GM18909 (cell line): Measurements from ENCODE around the gene WFIKKN1.
"Not testable (repeated sequence)": the region's sequence is repeated elsewhere in the genome, so short reads cannot be mapped to it uniquely, and the experiment has no call there.

Experiments used
- ATAC-seq: cut with Tn5 transposase; IDR thresholded peaks from one replicate; pipeline ENCODE4 v1.9.1; 2021; ENCODE audit warnings: mild to moderate bottlenecking; ENCODE audit not compliant: unreplicated experiment, poor library complexity

The WFIKKN1 gene

DNA sequence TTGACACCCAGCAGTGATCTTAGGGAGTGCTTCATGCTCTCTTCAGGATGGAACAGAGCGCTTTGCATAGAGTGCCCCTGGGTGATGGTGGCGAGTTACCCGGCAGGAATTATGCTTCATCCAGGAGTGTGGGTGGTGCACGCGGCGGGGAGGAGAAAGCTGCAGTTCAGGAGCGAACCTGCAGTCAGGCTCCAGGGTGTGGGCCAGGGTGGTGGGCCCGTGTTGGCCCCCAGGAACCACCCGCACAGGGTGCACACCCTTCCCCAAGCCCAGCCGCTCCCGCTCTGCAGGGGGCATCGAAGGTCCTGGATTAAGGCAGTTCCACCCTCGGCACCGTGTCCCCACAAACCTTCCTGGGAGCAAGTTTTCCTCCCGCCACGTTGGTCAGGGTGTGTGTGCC lies 37.0 kb upstream of the WFIKKN1 start:
- no peak for ATAC-seq

DNA sequence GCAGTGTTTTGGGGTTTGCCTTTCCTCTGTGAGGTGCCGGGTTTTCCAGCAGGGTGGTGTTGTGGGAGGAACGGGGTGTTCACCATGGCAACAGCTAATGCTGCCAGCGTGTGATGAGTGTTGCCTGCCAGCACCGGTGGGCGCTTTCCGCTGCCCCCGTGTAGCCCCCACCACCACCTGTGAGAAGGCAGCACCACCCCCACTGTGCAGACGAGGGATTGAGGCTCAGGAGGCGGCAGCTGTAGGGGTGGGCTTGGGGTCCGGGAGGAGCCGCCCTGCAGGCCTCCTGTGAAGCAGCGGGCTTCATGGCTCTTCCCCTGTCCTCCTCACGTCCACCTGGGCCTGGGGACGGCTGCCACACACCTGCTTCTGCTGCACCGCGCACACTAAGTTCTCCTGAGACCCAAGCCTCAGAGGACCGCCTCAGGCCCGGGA lies 35.7 kb upstream of the WFIKKN1 start:
- ATAC-seq = no peak

DNA sequence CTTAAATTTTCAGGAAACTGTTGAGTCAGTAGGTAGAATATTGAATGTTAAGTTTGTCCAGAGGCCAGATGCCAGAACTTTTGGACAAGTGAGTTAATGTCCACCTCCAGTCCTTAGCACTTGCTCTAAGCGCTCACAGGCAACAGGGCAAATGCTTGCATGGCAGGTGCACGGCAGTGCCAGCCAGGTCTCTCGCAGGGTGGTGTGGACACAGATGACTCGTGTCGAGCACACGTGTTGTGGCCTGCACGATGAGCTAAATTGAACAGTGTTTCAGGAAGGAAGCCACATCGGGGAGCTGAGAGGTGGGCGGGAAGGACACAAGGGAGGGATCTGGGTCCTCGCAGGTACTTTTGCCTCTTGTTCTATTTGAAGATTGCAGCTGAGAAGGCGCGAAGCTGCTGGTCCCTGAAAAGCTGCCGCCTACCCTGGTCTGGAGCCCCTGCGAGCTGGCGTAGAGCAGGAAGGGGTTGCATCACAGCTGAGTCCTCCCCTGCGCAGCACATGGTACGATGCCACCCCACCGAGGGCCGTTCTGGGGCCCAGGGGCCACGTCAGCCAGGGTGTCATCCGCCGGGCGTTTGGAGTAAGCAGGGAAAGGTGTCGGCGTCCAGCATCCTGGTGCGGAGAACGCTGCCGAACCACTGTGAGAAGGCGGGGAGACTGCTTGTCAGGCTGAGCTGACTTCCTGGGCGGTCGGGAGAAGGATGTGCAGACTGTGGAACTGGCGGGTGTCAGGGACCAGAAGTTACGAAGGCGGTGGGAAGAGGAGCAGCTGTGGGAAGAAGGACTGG lies 34.6 kb upstream of the WFIKKN1 start:
- ATAC-seq = no peak

DNA sequence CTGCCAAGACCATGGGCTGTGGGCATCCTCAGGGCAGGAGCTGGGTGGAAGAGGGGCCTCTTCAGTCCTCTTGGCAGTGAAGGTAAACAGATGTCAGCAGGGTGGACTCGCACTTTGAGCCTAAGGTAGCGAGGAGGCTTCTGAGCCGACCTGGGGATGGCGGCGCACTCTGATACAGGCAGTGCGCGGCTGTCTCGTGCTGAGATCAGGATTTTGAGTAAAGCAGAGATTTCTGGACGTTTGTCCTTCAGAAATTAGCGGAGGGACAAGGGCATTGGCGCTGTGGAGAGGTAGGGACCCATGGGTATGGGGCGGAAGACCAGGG lies 34.1 kb upstream of the WFIKKN1 start:
- no peak for ATAC-seq

DNA sequence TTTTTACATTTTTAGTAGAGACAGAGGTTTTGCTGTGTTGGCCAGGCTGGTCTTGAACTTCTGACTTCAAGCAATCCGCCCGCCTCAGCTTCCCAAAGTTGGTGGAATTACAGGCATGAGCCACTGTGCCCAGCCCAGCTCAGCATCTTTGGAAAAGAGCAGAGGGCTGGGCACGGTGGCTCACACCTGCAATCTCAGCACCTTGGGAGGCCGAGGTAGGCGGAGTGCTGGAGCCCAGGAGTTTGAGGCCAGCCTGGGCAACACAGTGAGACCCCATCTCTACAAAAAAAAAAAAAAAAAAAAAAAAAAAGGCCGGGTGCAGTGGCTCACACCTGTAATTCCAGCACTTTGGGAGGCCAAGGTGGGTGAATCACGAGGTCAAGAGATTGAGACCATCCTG lies 33.1 kb upstream of the WFIKKN1 start:
- ATAC-seq = not testable (repeated sequence)

DNA sequence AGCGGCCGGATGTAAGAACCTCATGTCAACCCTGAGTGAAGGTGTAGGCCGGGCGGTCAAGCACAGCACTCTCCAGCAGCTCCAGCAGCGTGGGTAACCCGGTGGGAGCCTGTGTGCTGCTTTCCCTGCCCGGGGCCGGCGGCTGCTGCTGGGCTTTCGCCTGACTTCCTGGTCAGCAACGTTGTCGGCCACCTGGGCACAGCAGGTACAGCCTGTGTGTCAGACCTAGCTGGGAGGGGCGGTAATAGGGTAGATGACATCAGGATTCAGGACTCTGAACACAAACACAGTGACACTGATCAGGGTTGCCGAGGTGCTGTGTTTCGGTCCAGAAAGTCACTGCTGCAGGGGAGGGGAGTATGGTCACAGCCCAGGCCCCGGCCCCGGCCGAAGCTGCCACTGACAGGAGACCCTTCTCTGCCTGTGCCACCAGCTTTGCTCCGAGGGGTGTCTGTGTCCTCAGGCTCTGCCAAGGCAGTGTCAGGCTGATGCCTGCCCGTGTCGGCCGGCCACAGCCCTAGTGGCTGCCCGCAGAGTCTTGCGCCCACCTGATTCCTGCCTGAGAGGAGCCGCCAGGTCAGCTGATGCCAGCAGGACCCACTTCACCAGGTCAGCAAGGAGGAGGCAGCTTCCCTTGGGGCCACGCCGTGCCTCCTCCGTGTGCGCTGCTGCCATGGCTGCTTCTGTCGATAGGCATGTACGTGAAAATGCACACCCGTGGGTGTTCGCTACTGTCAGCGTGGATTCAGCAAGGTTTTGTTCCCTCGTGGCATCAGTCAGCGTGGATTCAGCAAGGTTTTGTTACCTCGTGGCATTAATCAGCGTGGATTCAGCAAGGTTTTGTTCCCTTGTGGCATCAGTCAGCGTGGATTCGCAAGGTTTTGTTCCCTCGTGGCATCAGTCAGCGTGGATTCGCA lies 31.7 kb upstream of the WFIKKN1 start:
- no peak for ATAC-seq

DNA sequence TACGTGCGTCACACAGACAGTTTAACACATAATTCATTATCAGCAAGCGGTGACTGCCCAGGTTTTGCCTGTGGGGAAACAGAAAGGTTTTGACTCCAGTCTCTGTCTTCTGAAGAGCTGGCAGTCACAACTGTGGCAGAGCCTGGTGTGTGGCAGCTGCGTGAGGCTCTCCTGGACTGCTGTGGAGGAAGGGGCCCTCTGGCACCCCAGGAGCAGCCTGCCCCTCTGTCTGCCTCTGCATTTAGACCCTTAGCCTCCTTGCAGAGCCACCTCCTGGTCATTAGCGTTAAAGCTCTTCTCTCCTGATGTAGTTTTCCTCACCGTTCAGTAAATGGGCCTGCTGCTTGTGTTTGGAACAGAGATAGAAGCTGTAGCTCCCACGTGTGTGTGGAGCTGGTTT lies 30.0 kb upstream of the WFIKKN1 start:
- ATAC-seq = no peak

DNA sequence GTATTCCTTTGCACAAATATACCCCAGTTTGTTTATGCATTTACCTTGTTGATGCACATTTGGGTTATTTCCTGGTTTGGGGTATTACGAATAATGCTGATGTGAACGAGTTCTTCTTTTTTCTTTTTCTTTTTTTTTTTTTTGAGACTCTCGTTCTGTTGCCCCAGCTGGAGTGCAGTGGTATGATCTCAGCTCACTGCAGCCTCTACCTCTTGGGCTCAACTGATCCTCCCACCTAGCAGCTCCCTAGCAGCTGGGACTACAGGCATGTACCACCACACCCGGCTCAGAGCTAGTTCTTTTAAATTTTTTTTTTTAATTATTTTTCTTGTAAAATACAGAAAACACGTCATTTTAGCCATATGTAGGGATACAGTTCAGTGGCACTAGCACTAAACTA lies 26.9 kb upstream of the WFIKKN1 start:
- no peak for ATAC-seq

DNA sequence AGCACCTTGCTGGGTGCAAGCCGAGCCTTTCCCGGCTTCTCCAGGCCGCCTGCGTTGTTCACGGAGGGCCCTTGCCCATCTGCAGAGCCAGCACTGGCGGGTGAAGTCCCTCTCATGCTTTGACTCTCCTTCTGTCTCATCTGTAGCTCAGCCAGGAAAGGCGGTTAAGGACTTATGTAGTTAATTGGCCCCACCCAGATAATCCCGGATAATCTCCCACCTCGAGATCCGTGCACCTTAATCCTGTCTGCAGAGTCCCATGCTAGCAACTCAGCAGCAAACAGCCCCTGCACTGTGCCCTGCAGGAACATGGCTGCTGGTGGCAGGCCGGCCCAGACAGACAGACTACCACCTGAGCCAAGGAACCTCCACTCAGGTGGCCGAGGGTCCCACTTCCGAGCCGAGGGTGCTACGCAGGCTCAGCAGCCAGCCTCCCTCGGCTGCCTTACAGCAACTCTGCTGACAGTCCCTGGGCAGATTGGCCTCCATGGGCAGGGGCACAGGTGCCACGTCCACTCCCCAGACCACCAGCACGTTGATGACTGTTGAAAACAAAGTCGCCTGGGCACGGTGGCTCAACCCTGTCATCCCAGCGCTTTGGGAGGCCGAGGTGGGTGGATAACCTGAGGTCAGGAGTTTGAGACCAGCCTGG lies 24.0 kb upstream of the WFIKKN1 start:
- no peak for ATAC-seq

DNA sequence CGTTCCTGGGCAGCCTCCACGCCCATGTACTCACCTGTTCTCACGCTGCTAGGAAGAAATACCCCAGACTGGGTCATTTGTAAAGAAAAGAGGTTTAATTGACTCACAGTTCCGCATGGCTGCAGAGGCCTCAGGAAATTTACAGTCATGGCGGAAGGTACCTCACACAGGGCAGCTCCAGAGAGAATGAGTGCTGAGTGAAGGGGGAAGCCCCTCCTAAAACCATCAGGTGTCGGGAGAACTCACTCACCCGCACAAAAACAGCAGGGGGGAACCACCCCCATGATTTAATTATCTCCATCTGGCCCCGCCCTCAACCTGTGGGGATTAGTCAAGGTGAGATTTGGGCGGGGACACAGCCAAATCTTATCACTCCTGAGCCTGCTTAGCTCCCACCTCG lies 22.8 kb upstream of the WFIKKN1 start:
- ATAC-seq = no peak

DNA sequence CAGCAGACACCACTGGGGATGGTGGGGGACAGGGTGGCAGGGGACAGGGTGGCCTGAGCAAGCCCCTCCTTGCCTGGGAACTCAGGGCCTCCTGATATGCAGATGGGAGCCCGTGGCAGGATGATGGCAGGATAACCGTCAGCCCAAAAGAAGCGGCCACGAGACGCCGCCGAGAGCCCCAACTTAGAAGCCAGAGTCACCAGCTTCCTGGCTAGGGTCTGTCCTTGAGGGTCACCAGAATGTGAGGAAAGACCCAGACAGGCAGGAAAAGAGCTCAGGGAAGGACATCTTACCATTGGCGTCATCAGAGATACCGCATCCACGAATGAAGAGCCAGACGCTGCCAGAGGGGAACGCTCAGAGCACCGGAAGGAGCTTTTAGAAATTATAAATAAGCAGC lies 21.5 kb upstream of the WFIKKN1 start:
- ATAC-seq = no peak

DNA sequence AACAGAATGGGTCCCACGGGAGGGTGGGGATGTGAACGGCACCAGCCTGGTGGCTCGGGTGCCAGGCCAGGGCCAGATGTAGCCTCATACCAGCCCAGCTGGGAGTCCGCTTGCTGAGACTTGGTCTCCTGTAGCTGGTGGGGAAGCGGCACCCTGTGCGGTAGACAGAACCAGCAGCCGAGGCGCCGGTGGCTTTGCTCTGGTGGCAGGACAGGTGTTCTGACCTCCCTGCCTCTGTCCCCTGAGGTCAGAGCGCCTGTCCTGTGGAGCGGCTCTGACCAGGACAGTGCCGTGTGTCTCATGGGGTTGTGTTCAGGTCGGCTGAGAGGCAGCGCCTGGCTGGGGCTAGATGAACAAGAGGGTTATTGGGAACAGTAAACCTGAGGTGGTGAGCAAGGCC lies 20.8 kb upstream of the WFIKKN1 start:
- no peak for ATAC-seq

DNA sequence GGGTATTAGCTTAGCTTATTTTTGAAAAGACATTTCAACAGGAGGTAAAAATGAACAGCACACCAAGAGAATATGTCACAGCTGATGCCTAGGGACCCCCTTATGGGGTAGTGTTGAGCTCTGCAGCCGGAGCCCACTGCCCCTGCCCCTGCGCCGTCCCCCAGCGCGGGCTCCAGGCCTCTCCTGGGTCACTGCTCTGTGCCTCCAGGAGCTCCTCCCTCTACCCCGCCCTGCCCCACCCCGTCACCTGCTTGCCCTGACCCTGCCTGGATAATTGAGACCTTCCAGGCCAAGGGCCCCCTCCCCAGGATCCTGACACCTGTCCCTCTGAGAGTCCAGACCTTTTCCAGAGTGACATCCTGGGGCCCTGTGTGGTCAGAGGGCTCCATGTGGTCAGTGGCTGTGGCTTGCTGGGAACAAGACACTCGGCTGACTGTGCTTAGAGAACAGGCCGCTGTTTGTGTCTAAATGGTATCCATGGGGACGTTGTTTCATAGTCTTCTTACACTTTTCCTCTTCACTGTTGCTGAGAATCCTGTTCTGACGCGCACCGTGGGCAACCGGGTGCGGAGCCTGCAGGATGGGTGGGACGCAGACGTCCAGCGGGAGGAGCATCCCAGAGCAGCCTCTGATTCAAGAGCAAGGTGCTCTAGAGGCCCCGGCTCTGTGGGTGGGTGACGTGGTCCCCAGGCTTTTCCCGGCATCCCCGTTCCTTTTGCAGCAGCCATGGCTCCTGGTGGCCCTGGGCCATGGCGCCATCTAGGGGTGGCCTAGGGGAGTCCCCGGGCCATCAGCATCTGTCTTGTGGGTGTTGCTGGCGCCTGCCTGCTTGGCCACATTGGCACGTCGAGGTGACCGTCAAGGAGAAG lies 20.0 kb upstream of the WFIKKN1 start:
- ATAC-seq = no peak

DNA sequence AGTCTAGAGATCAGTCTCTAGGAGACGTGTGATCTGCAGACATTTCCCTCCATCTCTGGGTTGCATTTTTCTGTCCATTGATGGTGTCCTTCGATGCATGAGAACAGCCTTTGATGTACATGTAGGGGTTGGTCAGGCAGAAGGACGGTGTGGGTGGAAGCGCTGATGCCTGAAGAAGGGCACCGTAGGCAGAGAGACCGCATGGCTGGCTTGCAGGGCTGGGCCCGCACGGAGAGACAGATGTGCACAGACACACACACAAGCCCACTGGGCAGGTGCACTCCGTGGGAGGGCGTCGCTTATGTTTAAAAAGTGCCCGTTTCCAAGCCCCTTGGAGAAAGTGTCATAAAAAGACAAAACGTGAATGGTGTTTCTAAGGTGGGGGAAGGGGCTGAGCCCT lies 15.7 kb upstream of the WFIKKN1 start:
- no peak for ATAC-seq

DNA sequence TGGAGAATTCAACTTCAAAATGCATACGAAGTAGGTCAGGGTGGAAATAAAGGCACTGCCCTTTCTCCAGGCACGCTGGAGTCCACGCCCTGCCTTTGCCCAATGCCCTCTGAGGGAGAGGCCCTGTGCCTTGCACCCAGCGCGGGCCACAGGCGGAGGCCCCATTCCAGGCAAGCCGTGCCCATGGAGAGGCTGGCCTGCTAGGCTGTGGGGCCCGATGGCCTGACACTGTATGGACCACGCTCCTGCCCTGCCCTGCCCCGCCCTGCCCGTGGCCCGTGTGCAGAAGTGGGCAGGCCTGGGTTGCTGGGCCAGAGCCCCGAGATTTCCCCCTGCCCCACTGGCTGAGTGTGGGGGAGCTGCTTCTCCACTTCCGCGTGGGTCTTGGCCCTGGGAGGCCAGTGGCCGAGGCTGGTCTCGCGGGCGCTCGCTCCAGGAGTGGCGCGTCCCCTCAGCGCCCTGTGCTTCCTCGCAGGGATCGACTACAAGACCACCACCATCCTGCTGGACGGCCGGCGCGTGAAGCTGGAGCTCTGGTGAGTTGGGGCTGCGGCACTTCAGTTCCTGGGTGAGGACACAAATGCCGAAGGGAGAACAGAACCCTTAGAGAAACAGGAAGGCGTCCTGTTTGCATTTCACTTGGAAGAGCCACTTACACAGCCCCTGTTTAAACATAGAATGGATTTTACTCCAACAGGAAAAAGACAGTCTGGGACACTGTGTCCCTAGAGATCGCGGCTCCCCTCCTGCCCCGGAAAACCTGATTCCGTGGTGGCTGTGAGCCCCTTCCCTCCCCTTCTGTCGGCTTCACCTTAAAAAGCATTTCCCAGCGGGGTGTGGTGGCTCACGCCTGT lies 13.8 kb upstream of the WFIKKN1 start:
- no peak for ATAC-seq

DNA sequence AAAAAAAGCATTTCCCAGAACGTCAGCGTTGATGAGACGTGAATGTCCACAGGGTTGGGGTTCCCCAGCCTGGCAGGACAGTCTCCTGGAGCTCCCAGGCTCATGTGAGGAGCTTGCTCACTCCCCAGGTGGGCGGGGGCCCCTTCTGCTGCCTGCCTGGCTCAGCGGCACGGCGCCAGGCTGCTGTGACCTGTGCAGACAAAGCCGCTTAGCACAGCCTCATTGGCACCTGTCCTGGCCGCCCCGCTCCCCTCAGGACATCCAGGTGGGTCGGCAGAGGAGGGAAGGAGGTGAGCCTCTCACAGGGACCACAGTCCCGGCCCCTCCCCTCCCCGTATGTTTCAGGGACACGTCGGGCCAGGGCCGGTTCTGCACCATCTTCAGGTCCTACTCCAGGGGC lies 12.9 kb upstream of the WFIKKN1 start:
- ATAC-seq = no peak

DNA sequence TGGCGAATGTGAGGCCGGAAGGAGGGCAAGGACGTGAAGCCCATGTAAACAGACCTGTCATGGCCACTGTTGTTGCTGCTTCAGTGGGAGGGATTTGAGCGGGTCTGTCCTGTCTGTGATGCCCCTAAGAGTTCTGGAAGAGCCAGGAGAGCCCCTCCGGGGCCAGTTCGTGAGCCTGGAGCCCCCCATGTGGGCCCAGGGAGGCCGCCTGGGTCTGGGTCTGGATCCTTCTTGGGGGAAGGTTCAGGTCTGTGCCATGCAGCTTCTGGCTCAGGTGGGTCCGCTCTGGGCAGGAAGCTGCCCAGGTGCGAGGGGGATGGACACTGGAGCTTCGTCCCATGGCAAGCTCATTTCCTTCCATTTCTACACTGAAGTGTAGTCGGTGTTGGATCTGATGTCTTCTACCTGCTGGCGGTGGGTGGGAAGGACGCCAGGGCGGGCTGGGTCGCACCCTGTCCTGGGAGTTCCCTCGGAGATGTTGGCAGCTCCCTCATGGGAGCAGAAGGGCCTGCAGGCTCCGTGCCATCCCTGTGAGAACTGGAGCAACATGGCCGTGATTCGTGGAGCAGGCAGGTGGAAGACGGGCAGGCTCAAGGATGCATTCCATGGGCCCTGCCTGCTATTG lies 11.2 kb upstream of the WFIKKN1 start:
- no peak for ATAC-seq

DNA sequence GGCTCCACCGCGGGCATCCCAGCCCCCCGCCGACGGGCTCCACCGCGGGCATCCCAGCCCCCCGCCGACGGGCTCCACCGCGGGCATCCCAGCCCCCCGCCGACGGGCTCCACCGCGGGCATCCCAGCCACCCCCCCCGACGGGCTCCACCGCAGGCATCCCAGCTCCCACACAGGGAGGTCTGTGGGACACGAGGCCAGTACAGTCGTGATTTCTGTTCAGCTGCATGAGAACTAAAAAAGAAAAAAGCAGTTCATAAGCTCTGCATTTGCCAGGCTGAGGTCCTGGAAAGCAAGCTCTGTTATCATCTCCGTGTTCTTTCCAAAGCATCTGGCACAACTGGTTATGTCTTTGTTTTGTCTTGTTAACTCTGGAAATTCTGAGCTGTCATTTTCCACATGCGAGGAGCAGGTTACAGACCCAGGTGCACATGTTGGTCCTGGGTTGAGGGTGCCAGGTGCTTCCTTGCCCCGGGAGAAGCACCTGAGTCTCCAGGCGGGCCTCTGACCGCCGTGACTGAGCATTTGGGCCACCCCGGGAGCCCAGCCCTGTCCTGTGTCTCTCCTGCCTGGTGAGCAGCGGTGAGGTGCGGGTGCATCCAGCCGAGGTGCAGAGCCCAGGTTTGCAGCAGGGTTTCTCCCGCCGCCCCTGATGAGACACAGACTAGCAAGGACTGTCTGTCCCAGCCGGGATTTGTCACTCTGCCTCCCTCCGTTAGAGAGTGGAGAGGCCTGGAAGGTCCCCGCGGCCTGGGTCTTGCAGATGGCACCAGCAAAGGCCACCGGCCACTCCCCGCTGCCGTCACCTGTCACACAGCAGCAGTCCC lies 9.9 kb upstream of the WFIKKN1 start:
- ATAC-seq = no peak
